ENCODE data around the gene SLFN12L. TPM values are rescaled to one million over a fixed set of nuclear protein-coding genes. Genes with fewer than 3 reads are reported as not detected.

The SLFN12L gene
- total and polyA plus RNA-seq, 10 of the 15 experiments (the other 5 are each of a cell fraction or from before 2014, with no cell fraction given): 1.0 to 21.3 (median 9.4) TPM

DNA sequence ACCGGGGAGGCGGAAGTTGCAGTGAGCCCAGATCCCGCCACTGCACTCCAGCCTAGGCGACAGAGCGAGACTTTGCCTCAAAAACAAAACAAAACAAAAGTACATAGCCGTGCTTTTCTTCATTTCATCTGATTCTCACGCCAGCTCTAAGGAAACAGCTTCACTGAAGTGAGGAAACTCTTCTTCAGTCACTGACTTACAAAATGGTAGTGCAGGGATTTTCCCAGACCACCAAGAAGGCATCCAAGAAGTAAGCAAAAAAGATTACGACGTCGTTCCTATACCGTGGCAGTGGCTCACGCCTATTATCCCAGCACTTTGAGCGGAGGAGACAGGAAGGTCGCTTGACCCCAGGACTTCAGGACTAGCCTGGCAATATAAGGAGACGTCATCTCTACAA lies 48.5 kb downstream of the SLFN12L start:
- peaks cover 3% of the 10 kb centered on the region; the same call in 1 of the 3 replicates for H3K9me3 ChIP-seq (replicated peaks; ENCODE audit: control insufficient read depth, insufficient read depth, low read length)
- WGBS (ENCODE audit: insufficient coverage, insufficient replicate concordance, low lambda C conversion rate, missing lambda C conversion rate): 91% methylated on average over 15 of the region's 15 CpGs
- H3K36me3 ChIP-seq (ENCODE audit: control insufficient read depth in 2 of 2, insufficient read depth in 2 of 2, low read length in 1 of 2): peaks cover 0 to 5% of the 10 kb centered on the region in 2 experiments; a peak in 1 of 4 replicates
- intact Hi-C loops (cut with micrococcal nuclease; ENCODE audit: unreplicated experiment): loop anchor here (2.0 kb wide), 1 partner anchor 40 kb away; the partner anchor contains the start of gene SLFN13
- no peaks in the 10 kb centered on the region for H4K20me1 ChIP-seq (ENCODE audit: control insufficient read depth, insufficient read depth)
- FAIRE-seq (no peak), DNase-seq (ENCODE audit: low read depth, low spot score) (no peak), ATAC-seq (no peak)
- ChIA-PET CTCF (interaction anchor here (0.7 to 3.2 kb wide), 4 partner anchors 45 to 320 kb away, joined by 3 to 27 read pairs (median 17); partner anchors contain the start of genes SLFN12L and TAF15), SMC1A (ENCODE audit: uncharacterized antibody, unreplicated experiment) (interaction anchor here (1.0 to 3.6 kb wide), 5 partner anchors 41 to 189 kb away, joined by 3 to 25 read pairs (median 14); partner anchors contain the start of gene SLFN13), RAD21 (ENCODE audit: unreplicated experiment) (interaction anchor here (0.8 to 4.1 kb wide), 6 partner anchors 41 to 176 kb away, joined by 3 to 29 read pairs (median 18); partner anchors contain the start of genes SLFN12L and SLFN13), POLR2A (interaction anchor here (1.1 to 1.3 kb wide), 2 partner anchors 10 to 46 kb away, joined by 3 to 4 read pairs; no protein-coding TSS in a partner anchor)
- no peaks in the 10 kb centered on the region for H3K79me2 ChIP-seq (ENCODE audit: control insufficient read depth, insufficient read depth, low read length)
- no peak overlapping the region; the same call in 1 of the 2 replicates for H3K4me2 ChIP-seq (ENCODE audit: control insufficient read depth, insufficient read depth)
- TF ChIP-seq, protein P1, sequence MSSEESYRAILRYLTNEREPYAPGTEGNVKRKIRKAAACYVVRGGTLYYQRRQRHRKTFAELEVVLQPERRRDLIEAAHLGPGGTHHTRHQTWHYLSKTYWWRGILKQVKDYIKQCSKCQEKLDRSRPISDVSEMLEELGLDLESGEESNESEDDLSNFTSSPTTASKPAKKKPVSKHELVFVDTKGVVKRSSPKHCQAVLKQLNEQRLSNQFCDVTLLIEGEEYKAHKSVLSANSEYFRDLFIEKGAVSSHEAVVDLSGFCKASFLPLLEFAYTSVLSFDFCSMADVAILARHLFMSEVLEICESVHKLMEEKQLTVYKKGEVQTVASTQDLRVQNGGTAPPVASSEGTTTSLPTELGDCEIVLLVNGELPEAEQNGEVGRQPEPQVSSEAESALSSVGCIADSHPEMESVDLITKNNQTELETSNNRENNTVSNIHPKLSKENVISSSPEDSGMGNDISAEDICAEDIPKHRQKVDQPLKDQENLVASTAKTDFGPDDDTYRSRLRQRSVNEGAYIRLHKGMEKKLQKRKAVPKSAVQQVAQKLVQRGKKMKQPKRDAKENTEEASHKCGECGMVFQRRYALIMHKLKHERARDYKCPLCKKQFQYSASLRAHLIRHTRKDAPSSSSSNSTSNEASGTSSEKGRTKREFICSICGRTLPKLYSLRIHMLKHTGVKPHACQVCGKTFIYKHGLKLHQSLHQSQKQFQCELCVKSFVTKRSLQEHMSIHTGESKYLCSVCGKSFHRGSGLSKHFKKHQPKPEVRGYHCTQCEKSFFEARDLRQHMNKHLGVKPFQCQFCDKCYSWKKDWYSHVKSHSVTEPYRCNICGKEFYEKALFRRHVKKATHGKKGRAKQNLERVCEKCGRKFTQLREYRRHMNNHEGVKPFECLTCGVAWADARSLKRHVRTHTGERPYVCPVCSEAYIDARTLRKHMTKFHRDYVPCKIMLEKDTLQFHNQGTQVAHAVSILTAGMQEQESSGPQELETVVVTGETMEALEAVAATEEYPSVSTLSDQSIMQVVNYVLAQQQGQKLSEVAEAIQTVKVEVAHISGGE (CRISPR knock-in tag; IDR thresholded peaks at IDR 0.05): no peak
- TF ChIP-seq HDAC2 (IDR thresholded peaks at IDR 0.05) (no peak), EED (IDR thresholded peaks at IDR 0.05; ENCODE audit: low read depth) (no peak), IKZF2 (IDR thresholded peaks at IDR 0.05) (no peak)
- TF ChIP-seq, protein P2, sequence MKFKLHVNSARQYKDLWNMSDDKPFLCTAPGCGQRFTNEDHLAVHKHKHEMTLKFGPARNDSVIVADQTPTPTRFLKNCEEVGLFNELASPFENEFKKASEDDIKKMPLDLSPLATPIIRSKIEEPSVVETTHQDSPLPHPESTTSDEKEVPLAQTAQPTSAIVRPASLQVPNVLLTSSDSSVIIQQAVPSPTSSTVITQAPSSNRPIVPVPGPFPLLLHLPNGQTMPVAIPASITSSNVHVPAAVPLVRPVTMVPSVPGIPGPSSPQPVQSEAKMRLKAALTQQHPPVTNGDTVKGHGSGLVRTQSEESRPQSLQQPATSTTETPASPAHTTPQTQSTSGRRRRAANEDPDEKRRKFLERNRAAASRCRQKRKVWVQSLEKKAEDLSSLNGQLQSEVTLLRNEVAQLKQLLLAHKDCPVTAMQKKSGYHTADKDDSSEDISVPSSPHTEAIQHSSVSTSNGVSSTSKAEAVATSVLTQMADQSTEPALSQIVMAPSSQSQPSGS (IDR thresholded peaks at IDR 0.05; ENCODE audit: low read length): no peak
- TF ChIP-seq, protein P3, sequence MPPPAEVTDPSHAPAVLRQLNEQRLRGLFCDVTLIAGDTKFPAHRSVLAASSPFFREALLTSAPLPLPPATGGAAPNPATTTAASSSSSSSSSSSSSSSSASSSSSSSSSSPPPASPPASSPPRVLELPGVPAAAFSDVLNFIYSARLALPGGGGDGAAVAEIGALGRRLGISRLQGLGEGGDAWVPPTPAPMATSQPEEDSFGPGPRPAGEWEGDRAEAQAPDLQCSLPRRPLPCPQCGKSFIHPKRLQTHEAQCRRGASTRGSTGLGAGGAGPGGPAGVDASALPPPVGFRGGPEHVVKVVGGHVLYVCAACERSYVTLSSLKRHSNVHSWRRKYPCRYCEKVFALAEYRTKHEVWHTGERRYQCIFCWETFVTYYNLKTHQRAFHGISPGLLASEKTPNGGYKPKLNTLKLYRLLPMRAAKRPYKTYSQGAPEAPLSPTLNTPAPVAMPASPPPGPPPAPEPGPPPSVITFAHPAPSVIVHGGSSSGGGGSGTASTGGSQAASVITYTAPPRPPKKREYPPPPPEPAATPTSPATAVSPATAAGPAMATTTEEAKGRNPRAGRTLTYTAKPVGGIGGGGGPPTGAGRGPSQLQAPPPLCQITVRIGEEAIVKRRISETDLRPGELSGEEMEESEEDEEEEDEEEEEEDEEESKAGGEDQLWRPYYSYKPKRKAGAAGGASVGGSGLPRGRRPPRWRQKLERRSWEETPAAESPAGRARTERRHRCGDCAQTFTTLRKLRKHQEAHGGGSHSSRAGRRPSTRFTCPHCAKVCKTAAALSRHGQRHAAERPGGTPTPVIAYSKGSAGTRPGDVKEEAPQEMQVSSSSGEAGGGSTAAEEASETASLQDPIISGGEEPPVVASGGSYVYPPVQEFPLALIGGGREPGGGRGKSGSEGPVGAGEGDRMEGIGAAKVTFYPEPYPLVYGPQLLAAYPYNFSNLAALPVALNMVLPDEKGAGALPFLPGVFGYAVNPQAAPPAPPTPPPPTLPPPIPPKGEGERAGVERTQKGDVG (CRISPR knock-in tag; IDR thresholded peaks at IDR 0.05): no peak
- no peak overlapping the region for H3K27ac ChIP-seq (ENCODE audit: control insufficient read depth, insufficient read depth)
- H3K4me3 ChIP-seq: no peak overlapping the region
- no TSS peak for BruUV-seq (replicated peaks)
- no peak overlapping the region for H3K9ac ChIP-seq (ENCODE audit: control insufficient read depth, insufficient read depth, low read length)
- in situ Hi-C loops (cut with MboI): no loop called here
- peaks cover 19% of the 10 kb centered on the region for H3K4me1 ChIP-seq (ENCODE audit: control insufficient read depth, insufficient read depth, low read length)
- H2AFZ ChIP-seq (ENCODE audit: control insufficient read depth, low read depth, low read length): no peak overlapping the region
- no peaks in the 10 kb centered on the region for H3K27me3 ChIP-seq (replicated peaks in 1 of 2; ENCODE audit: control insufficient read depth in 2 of 2, insufficient read depth in 2 of 2, low read length in 1 of 2)

Data from GM12878 (cell line).